Tibial nerve (tissue), 3 donors: ENCODE measurements around the gene PSENEN.

Source experiments
- CTCF ChIP-seq, 5 experiments: fragments of 200-600 bp in 3 of 5; fragments of 450-650 bp in 2 of 5; sonication (generic) in 3 of 5; IDR thresholded peaks; one replicate each; pipeline ENCODE4 v1.5.1; 2016 to 2019; ENCODE audit warnings: antibody characterized with exemption in 5 of 5, mild to moderate bottlenecking in 3 of 5, moderate library complexity in 2 of 5
- POLR2A ChIP-seq, 2 donors: fragments of 450-650 bp; IDR thresholded peaks; one replicate each; pipeline ENCODE4 v1.6.1; 2017; ENCODE audit warnings: antibody characterized with exemption in 2 of 2, mild to moderate bottlenecking in 2 of 2, moderate library complexity in 2 of 2

DNA sequence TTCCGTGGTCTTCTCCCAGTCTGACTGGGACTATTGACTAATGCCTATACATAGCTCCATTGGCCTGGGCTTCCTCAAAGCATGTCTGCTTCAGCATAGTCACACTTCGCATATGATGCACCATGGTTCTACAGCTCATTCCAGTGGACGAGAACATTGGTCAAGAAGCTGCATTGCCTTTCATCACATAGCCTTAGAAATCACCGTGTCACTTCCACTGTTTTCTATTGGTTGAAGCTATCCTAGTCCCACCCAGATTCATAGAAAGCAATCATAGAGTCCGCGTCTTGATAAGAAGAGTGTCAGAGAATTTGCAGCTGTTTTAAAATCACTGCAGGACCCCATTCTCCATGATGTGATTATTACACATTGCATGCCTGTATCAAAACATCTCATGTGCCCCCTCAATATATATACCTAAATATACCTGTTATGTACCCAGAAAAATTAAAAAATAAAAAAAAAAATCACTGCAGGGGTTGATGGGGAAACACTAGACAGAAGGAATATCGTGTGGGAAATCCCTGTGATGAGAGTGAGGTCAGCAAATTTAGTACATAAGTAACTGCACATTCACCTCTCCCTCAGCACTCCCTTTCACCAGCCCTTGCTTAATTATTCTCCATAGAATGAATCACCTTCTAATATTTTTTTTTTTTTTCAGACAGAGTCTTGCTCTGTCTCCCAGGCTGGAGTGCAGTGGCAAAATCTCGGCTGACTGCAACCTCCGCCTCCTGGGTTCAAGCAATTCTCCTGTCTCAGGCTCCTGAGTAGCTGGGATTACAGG is 27.8 kb downstream of the PSENEN start:
- TF ChIP-seq POLR2A (IDR thresholded peaks at IDR 0.05) (no peak), CTCF (IDR thresholded peaks at IDR 0.05) (no peak)
